GM13976 (cell line): Measurements from ENCODE around the gene SLCO1B3.

ENCODE experiments used
- DNase-seq: peaks from one replicate; pipeline ENCODE4 v3.0.0; 2012; ENCODE audit warnings: low spot score
- CTCF ChIP-seq: IDR thresholded peaks from 2 replicates; pipeline ENCODE4 v1.5.1; 2012; ENCODE audit warnings: borderline replicate concordance, mild to moderate bottlenecking; ENCODE audit not compliant: insufficient read depth; ENCODE audit errors: extremely low read depth, missing control alignments, control extremely low read depth
- in situ Hi-C: fragments of 300-500 bp; cut with MboI; formaldehyde crosslinking; loops from one replicate; pipeline ENCODE4 v1.12.0; 2022; ENCODE audit warnings: low sequenced_read_pairs, mixed read lengths, inconsistent platforms; ENCODE audit not compliant: unreplicated experiment

Gene SLCO1B3

GRCh38 chr12:20801035-20801434 lies 9.5 kb upstream of the SLCO1B3 start:
- TF ChIP-seq CTCF = no peak
- no peak for DNase-seq
- in situ Hi-C loops = no loop called here

- no peak for TF ChIP-seq CTCF
- no peak for DNase-seq
- in situ Hi-C loops = no loop called here
Observed at GRCh38 chr12:20805921-20806320, 4.6 kb upstream of the SLCO1B3 start.

GRCh38 chr12:20807192-20808080 lies 3.1 kb upstream of the SLCO1B3 start:
- in situ Hi-C loops = no loop called here
- DNase-seq = no peak
- TF ChIP-seq CTCF = no peak

GRCh38 chr12:20808521-20808920 lies 2.0 kb upstream of the SLCO1B3 start:
- in situ Hi-C loops = no loop called here
- TF ChIP-seq CTCF = no peak
- no peak for DNase-seq

- TF ChIP-seq CTCF = no peak
- no peak for DNase-seq
- in situ Hi-C loops = no loop called here
Observed at GRCh38 chr12:20815574-20815973, 5.1 kb downstream of the SLCO1B3 start.

GRCh38 chr12:20822415-20822814 lies 11.9 kb downstream of the SLCO1B3 start:
- TF ChIP-seq CTCF = no peak
- no peak for DNase-seq
- in situ Hi-C loops = no loop called here
